IMR-90 (cell line): Measurements from ENCODE around the gene VMO1. TPM values are rescaled to one million over a fixed set of nuclear protein-coding genes. Genes with fewer than 3 reads are reported as not detected.

Source experiments
- ATAC-seq: fragments of 200-7000 bp; cut with Tn5 transposase; 2 replicates; pipeline ENCODE4 v1.9.1; 2020; ENCODE audit warnings: low read depth, mild to moderate bottlenecking, moderate library complexity
- BruUV-seq: library from RNA; stranded (reverse); fragments of 400-500 nt; replicated peaks from 2 replicates; lab custom pipeline; 2021; lab: Mats Ljungman, UMichigan
- CTCF ChIA-PET: fragments of 300-600 bp; formaldehyde crosslinking; extraction: SDS; loops from one replicate; lab custom pipeline; 2021; ENCODE audit warnings: antibody characterized with exemption; lab: Yijun Ruan, JAX
- POLR2A ChIA-PET: fragments of 300-600 bp; sonication (Branson Sonifier 250); formaldehyde crosslinking; loops from one replicate; lab custom pipeline; 2022; ENCODE audit warnings: antibody characterized with exemption; ENCODE audit not compliant: unreplicated experiment; lab: Charles Lee
- DNase-seq: peaks from one replicate; pipeline ENCODE4 v3.0.0; 2013
- H2AFZ ChIP-seq: replicated peaks from 2 replicates; pipeline ENCODE3; 2013; ENCODE audit warnings: low read length, mild to moderate bottlenecking; ENCODE audit not compliant: poor library complexity
- H2AK5ac ChIP-seq: 2 replicates; pipeline ENCODE4 v1.6.1; 2013; ENCODE audit warnings: low read depth, low read length, inconsistent platforms
- H2AK9ac ChIP-seq: replicated peaks from 2 replicates; pipeline ENCODE3; 2013; ENCODE audit warnings: mild to moderate bottlenecking, low read depth, low read length, moderate library complexity; ENCODE audit not compliant: poor library complexity
- H2BK120ac ChIP-seq: 2 replicates; pipeline ENCODE4 v1.6.1; 2013; ENCODE audit warnings: low read depth, low read length, inconsistent platforms
- H2BK15ac ChIP-seq: 3 replicates; pipeline ENCODE4 v1.6.1; 2013; ENCODE audit warnings: low read depth, low read length, inconsistent platforms
- H2BK20ac ChIP-seq: 2 replicates; pipeline ENCODE4 v1.6.1; 2013; ENCODE audit warnings: low read depth, mild to moderate bottlenecking, inconsistent platforms, low read length, moderate library complexity
- H2BK5ac ChIP-seq: 2 replicates; pipeline ENCODE4 v1.6.1; 2013; ENCODE audit warnings: mild to moderate bottlenecking, low read depth, low read length, inconsistent platforms; ENCODE audit not compliant: poor library complexity, severe bottlenecking
- H3K14ac ChIP-seq: replicated peaks from 2 replicates; pipeline ENCODE4 v1.6.1; 2013; ENCODE audit warnings: low read depth, low read length, inconsistent platforms
- H3K18ac ChIP-seq: 2 replicates; pipeline ENCODE4 v1.6.1; 2013; ENCODE audit warnings: low read depth, low read length, control low read depth
- H3K23ac ChIP-seq: 2 replicates; pipeline ENCODE4 v1.6.1; 2013; ENCODE audit warnings: low read depth, low read length, inconsistent platforms
- H3K27ac ChIP-seq: 2 replicates; pipeline ENCODE4 v1.5.1; 2013; ENCODE audit warnings: mild to moderate bottlenecking, control low read depth, low read length; ENCODE audit not compliant: insufficient read depth
- H3K27me3 ChIP-seq: 2 replicates; pipeline ENCODE4 v1.6.1; 2013; ENCODE audit warnings: low read length; ENCODE audit not compliant: control insufficient read depth, insufficient read depth
- H3K36me3 ChIP-seq: 2 replicates; pipeline ENCODE4 v1.6.1; 2013; ENCODE audit warnings: low read length, mixed read lengths; ENCODE audit not compliant: control insufficient read depth, insufficient read depth
- H3K4ac ChIP-seq: 2 replicates; pipeline ENCODE4 v1.6.1; 2013; ENCODE audit warnings: low read depth, low read length, inconsistent platforms
- H3K4me1 ChIP-seq: 2 replicates; pipeline ENCODE4 v1.6.1; 2013; ENCODE audit warnings: low read length, mixed read lengths; ENCODE audit not compliant: control insufficient read depth, insufficient read depth
- H3K4me2 ChIP-seq: 2 replicates; pipeline ENCODE4 v1.6.1; 2013; ENCODE audit warnings: low read depth, mild to moderate bottlenecking, control low read depth, low read length, moderate library complexity
- H3K4me3 ChIP-seq: 2 replicates; pipeline ENCODE4 v1.5.1; 2013; ENCODE audit warnings: low read depth, mild to moderate bottlenecking, control low read depth, low read length, moderate library complexity; ENCODE audit not compliant: insufficient read depth
- H3K56ac ChIP-seq: 2 replicates; pipeline ENCODE4 v1.6.1; 2013; ENCODE audit warnings: low read length, inconsistent platforms; ENCODE audit not compliant: insufficient read depth; ENCODE audit errors: extremely low read depth
- H3K79me1 ChIP-seq, 2 experiments: 2 replicates each; pipeline ENCODE4 v1.6.1; 2013; ENCODE audit warnings: low read length in 2 of 2, inconsistent platforms in 1 of 2, low read depth in 1 of 2
- H3K9ac ChIP-seq: 2 replicates; pipeline ENCODE4 v1.6.1; 2013; ENCODE audit warnings: low read depth, low read length, control low read depth
- H3K9me1 ChIP-seq: 2 replicates; pipeline ENCODE4 v1.6.1; 2013; ENCODE audit warnings: low read length, inconsistent platforms; ENCODE audit not compliant: insufficient read depth
- H3K9me3 ChIP-seq: 2 replicates; pipeline ENCODE4 v1.6.1; 2013; ENCODE audit warnings: low read length; ENCODE audit not compliant: control insufficient read depth, insufficient read depth
- H4K20me1 ChIP-seq: 2 replicates; pipeline ENCODE4 v1.6.1; 2013; ENCODE audit warnings: low read length, inconsistent platforms; ENCODE audit not compliant: insufficient read depth
- H4K5ac ChIP-seq: 2 replicates; pipeline ENCODE4 v1.6.1; 2013; ENCODE audit warnings: mild to moderate bottlenecking, low read depth, low read length, control low read depth
- H4K8ac ChIP-seq, 2 experiments: 2 replicates each; pipeline ENCODE4 v1.6.1; 2013; ENCODE audit warnings: low read depth in 2 of 2, low read length in 2 of 2, control low read depth in 1 of 2, inconsistent platforms in 1 of 2
- H4K91ac ChIP-seq: 2 replicates; pipeline ENCODE4 v1.6.1; 2013; ENCODE audit warnings: low read depth, low read length, inconsistent platforms; ENCODE audit not compliant: insufficient read depth
- BHLHE40 ChIP-seq: fragments of 150-350 bp; IDR thresholded peaks from 2 replicates; pipeline ENCODE4 v1.6.1; 2016; ENCODE audit warnings: mild to moderate bottlenecking, low read depth, low read length
- CEBPB ChIP-seq: IDR thresholded peaks from 2 replicates; pipeline ENCODE4 v1.6.1; 2012; ENCODE audit warnings: low read depth, low read length, improper control_type of control experiment
- CHD1 ChIP-seq: IDR thresholded peaks from 2 replicates; pipeline ENCODE4 v1.6.1; 2012; ENCODE audit warnings: low read depth, low read length, improper control_type of control experiment
- FOS ChIP-seq: fragments of 150-350 bp; IDR thresholded peaks from 2 replicates; pipeline ENCODE4 v1.6.1; 2016; ENCODE audit warnings: low read depth, low read length
- MAFK ChIP-seq: IDR thresholded peaks from 2 replicates; pipeline ENCODE4 v1.6.1; 2012; ENCODE audit warnings: low read depth, low read length, improper control_type of control experiment
- MAZ ChIP-seq: IDR thresholded peaks from 2 replicates; pipeline ENCODE4 v1.6.1; 2012; ENCODE audit warnings: low read depth, mild to moderate bottlenecking, low read length, improper control_type of control experiment, moderate library complexity, borderline replicate concordance
- MXI1 ChIP-seq: IDR thresholded peaks from 2 replicates; pipeline ENCODE4 v1.6.1; 2012; ENCODE audit warnings: low read depth, mild to moderate bottlenecking, low read length, moderate library complexity, borderline replicate concordance
- NFE2L2 ChIP-seq: fragments of 150-350 bp; IDR thresholded peaks from 2 replicates; pipeline ENCODE4 v1.6.1; 2016; ENCODE audit warnings: low read depth, mild to moderate bottlenecking, low read length
- POLR2A ChIP-seq: IDR thresholded peaks from 2 replicates; pipeline ENCODE4 v1.6.1; 2012; ENCODE audit warnings: mild to moderate bottlenecking, low read depth, low read length
- RAD21 ChIP-seq: IDR thresholded peaks from 2 replicates; pipeline ENCODE4 v1.6.1; 2012; ENCODE audit warnings: low read length, improper control_type of control experiment
- RCOR1 ChIP-seq: IDR thresholded peaks from 2 replicates; pipeline ENCODE4 v1.6.1; 2012; ENCODE audit warnings: mild to moderate bottlenecking, low read length, improper control_type of control experiment; ENCODE audit not compliant: insufficient replicate concordance
- RFX5 ChIP-seq: IDR thresholded peaks from 2 replicates; pipeline ENCODE4 v1.8.0; 2012; ENCODE audit warnings: low read depth, mild to moderate bottlenecking, low read length, moderate library complexity
- SMC3 ChIP-seq: fragments of 150-350 bp; IDR thresholded peaks from 2 replicates; pipeline ENCODE4 v1.6.1; 2016; ENCODE audit warnings: low read depth, mild to moderate bottlenecking, antibody characterized with exemption, low read length, moderate library complexity
- WGBS, 2 experiments: methylation state at CpG; one replicate each; pipeline versions ENCODE4 v1.1.5 to v1.1.7; 2013; ENCODE audit warnings: missing lambda C conversion rate in 2 of 2; ENCODE audit not compliant: insufficient read length in 1 of 2; ENCODE audit errors: extremely low coverage in 2 of 2; 5-methylcytosine and 5-hydroxymethylcytosine counted together
- dilution Hi-C: fragments of 300-500 bp; cut with HindIII; formaldehyde crosslinking; loops from one replicate; pipeline ENCODE4 v1.14.3; 2018; ENCODE audit warnings: low sequenced_read_pairs; ENCODE audit not compliant: unreplicated experiment
- in situ Hi-C: fragments of 300-500 bp; cut with MboI; formaldehyde crosslinking; loops from 3 replicates; pipeline ENCODE4 v1.14.3; 2019; ENCODE audit warnings: low sequenced_read_pairs, inconsistent platforms, mixed read lengths
- intact Hi-C: fragments of 100-400 bp; cut with micrococcal nuclease; formaldehyde crosslinking; loops from 2 replicates; pipeline ENCODE4 v1.10.0; 2022
- polyA plus RNA-seq, 3 experiments: library from polyadenylated mRNA; depleted of rRNA; stranded (reverse); fragments of >200 nt; gene quantifications; 2 replicates each; pipeline ENCODE4 v1.2.3, GENCODE V29; 2012; ENCODE audit warnings: low replicate concordance in 1 of 3
- total RNA-seq: library from RNA; depleted of rRNA; stranded (reverse); fragments of >200 nt; gene quantifications from 2 replicates; pipeline ENCODE4 v1.2.3, GENCODE V29; 2012
- TF ChIP-seq, protein P1 (sequence below): fragments of 150-350 bp; IDR thresholded peaks from 2 replicates; pipeline ENCODE4 v1.6.1; 2017; ENCODE audit warnings: mild to moderate bottlenecking, antibody characterized with exemption, low read length, low read depth
- TF ChIP-seq, protein P2 (sequence below): conservative IDR thresholded peaks from 2 replicates; pipeline ENCODE4 v1.5.1; 2012; ENCODE audit warnings: mild to moderate bottlenecking, low read depth, low read length, improper control_type of control experiment
- TF ChIP-seq, protein P3 (sequence below): fragments of 150-350 bp; IDR thresholded peaks from 2 replicates; pipeline ENCODE4 v1.6.1; 2016; ENCODE audit warnings: low read depth, mild to moderate bottlenecking, low read length, moderate library complexity, borderline replicate concordance

Gene VMO1
- total and polyA plus RNA-seq, 2 of the 4 experiments (the other 2 are of a cell fraction) = 0.14 TPM; not detected in 1

DNA sequence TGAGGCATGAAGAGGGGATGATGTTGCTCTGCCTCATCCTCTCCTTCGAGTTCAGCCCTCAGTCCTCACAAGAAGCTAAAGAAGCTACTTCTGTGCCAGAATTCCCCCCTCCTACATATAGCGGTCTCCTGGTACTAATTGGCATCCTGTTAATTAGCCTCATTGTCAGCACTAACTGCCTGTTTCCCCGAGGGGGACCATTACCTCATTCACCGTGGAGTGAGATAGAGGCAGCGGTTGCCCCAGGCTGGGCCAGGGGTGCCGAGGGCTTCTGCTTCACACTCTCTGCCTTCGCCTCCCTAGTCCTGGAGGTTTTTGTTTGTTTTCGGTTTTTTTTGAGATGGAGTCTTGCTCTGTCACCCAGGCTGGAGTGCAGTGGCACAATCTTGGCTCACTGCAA is 41.2 kb upstream of the VMO1 start:
- no peak overlapping the region for H2BK20ac ChIP-seq
- intact Hi-C loops (no loop called here), dilution Hi-C loops (no loop called here), in situ Hi-C loops (no loop called here)
- H3K14ac ChIP-seq = no peak overlapping the region
- H3K9me3 ChIP-seq = no peaks in the 10 kb centered on the region
- peak overlapping the region; percentile 13 for H2AK9ac ChIP-seq
- H3K9me1 ChIP-seq = no peaks in the 10 kb centered on the region
- peaks cover 13% of the 10 kb centered on the region for H3K36me3 ChIP-seq
- no peak overlapping the region for H4K91ac ChIP-seq
- H4K5ac ChIP-seq = no peak overlapping the region
- H2BK120ac ChIP-seq = no peak overlapping the region
- no peaks in the 10 kb centered on the region for H3K4me1 ChIP-seq
- WGBS, 2 experiments = 90% methylated on average over 2 of the region's 8 CpGs; no CpG with 5 or more reads in 1 of the 2 experiments
- no peak for DNase-seq
- H3K4me2 ChIP-seq = no peak overlapping the region
- BruUV-seq = no TSS peak
- no peak overlapping the region for H2BK5ac ChIP-seq
- no peaks in the 10 kb centered on the region for H3K79me1 ChIP-seq
- H4K20me1 ChIP-seq = no peaks in the 10 kb centered on the region
- no peak overlapping the region for H3K18ac ChIP-seq
- no peak overlapping the region for H3K23ac ChIP-seq
- no peak overlapping the region for H3K27ac ChIP-seq
- TF ChIP-seq BHLHE40 (no peak), CHD1 (no peak), RAD21 (no peak), FOS (no peak), MAFK (no peak), POLR2A (no peak), RFX5 (no peak), RCOR1 (no peak), MAZ (no peak), MXI1 (no peak), SMC3 (no peak), CEBPB (no peak), NFE2L2 (no peak)
- TF ChIP-seq, protein P1, sequence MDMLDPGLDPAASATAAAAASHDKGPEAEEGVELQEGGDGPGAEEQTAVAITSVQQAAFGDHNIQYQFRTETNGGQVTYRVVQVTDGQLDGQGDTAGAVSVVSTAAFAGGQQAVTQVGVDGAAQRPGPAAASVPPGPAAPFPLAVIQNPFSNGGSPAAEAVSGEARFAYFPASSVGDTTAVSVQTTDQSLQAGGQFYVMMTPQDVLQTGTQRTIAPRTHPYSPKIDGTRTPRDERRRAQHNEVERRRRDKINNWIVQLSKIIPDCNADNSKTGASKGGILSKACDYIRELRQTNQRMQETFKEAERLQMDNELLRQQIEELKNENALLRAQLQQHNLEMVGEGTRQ = no peak
- TF ChIP-seq, protein P2, sequence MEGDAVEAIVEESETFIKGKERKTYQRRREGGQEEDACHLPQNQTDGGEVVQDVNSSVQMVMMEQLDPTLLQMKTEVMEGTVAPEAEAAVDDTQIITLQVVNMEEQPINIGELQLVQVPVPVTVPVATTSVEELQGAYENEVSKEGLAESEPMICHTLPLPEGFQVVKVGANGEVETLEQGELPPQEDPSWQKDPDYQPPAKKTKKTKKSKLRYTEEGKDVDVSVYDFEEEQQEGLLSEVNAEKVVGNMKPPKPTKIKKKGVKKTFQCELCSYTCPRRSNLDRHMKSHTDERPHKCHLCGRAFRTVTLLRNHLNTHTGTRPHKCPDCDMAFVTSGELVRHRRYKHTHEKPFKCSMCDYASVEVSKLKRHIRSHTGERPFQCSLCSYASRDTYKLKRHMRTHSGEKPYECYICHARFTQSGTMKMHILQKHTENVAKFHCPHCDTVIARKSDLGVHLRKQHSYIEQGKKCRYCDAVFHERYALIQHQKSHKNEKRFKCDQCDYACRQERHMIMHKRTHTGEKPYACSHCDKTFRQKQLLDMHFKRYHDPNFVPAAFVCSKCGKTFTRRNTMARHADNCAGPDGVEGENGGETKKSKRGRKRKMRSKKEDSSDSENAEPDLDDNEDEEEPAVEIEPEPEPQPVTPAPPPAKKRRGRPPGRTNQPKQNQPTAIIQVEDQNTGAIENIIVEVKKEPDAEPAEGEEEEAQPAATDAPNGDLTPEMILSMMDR = no peak
- TF ChIP-seq, protein P3, sequence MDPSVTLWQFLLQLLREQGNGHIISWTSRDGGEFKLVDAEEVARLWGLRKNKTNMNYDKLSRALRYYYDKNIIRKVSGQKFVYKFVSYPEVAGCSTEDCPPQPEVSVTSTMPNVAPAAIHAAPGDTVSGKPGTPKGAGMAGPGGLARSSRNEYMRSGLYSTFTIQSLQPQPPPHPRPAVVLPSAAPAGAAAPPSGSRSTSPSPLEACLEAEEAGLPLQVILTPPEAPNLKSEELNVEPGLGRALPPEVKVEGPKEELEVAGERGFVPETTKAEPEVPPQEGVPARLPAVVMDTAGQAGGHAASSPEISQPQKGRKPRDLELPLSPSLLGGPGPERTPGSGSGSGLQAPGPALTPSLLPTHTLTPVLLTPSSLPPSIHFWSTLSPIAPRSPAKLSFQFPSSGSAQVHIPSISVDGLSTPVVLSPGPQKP = no peak
- no peak for ATAC-seq
- POLR2A ChIA-PET = no interaction called here
- H3K56ac ChIP-seq = no peak overlapping the region
- no peak overlapping the region for H2AFZ ChIP-seq
- CTCF ChIA-PET = interaction anchor here (1.2 kb wide), 1 partner anchor 37 kb away, joined by 3 read pairs; no protein-coding TSS in a partner anchor
- H3K4ac ChIP-seq = no peak overlapping the region
- no peak overlapping the region for H2AK5ac ChIP-seq
- no peak overlapping the region for H3K4me3 ChIP-seq
- no peaks in the 10 kb centered on the region for H3K27me3 ChIP-seq
- H3K9ac ChIP-seq = no peak overlapping the region
- H2BK15ac ChIP-seq = no peak overlapping the region
- no peak overlapping the region for H4K8ac ChIP-seq
